Smooth muscle cell (in vitro differentiated cells): Measurements from ENCODE around the gene PRPSAP1. TPM values are rescaled to one million over a fixed set of nuclear protein-coding genes. Genes with fewer than 3 reads are reported as not detected.

ENCODE experiments used
- DNase-seq: peaks from one replicate; lab custom pipeline; 2025; ENCODE audit not compliant: unreplicated experiment; lab: John Stamatoyannopoulos, UW
- H2AFZ ChIP-seq: fragments of 200-600 bp; sonication (generic); 2 replicates; pipeline ENCODE4 v1.6.0; 2016; ENCODE audit warnings: antibody characterized with exemption, low read depth, mild to moderate bottlenecking
- H3F3A ChIP-seq: fragments of 200-600 bp; sonication (generic); 2 replicates; pipeline ENCODE4 v1.6.0; 2017; ENCODE audit warnings: antibody characterized with exemption, low read depth
- H3K27ac ChIP-seq: fragments of 200-600 bp; sonication (generic); 2 replicates; pipeline ENCODE4 v1.5.1; 2016; ENCODE audit warnings: low read depth, mild to moderate bottlenecking
- H3K27me3 ChIP-seq: fragments of 200-600 bp; sonication (generic); 2 replicates; pipeline ENCODE4 v1.6.1; 2016; ENCODE audit warnings: low read depth, mild to moderate bottlenecking
- H3K36me3 ChIP-seq: fragments of 200-600 bp; sonication (generic); 2 replicates; pipeline ENCODE4 v1.5.1; 2016; ENCODE audit warnings: low read depth
- H3K4me1 ChIP-seq: fragments of 200-600 bp; sonication (generic); 2 replicates; pipeline ENCODE4 v1.5.1; 2016; ENCODE audit warnings: low read depth
- H3K4me2 ChIP-seq: fragments of 200-600 bp; sonication (generic); 2 replicates; pipeline ENCODE4 v1.6.0; 2016; ENCODE audit warnings: mild to moderate bottlenecking
- H3K4me3 ChIP-seq: fragments of 200-600 bp; sonication (generic); 2 replicates; pipeline ENCODE4 v1.5.1; 2016; ENCODE audit warnings: mild to moderate bottlenecking
- H3K79me2 ChIP-seq: fragments of 200-600 bp; sonication (generic); 2 replicates; pipeline ENCODE4 v1.6.0; 2016; ENCODE audit warnings: low read depth, mild to moderate bottlenecking
- H3K9ac ChIP-seq: fragments of 200-600 bp; sonication (generic); 2 replicates; pipeline ENCODE4 v1.6.0; 2016; ENCODE audit warnings: low read depth
- H3K9me3 ChIP-seq: fragments of 200-600 bp; sonication (generic); replicated peaks from 2 replicates; pipeline ENCODE4 v1.5.1; 2016; ENCODE audit warnings: low read depth
- H4K20me1 ChIP-seq: fragments of 200-600 bp; sonication (generic); 2 replicates; pipeline ENCODE4 v1.6.0; 2016; ENCODE audit warnings: low read depth
- WGBS: methylation state at CpG from one replicate; pipeline ENCODE4 v1.1.7; 2016; ENCODE audit warnings: low lambda C conversion rate; 5-methylcytosine and 5-hydroxymethylcytosine counted together
- polyA plus RNA-seq: library from polyadenylated mRNA; unstranded; fragments of >200 nt; fragmentation: Nextera tagmentation; extraction: Ambion mirVana; gene quantifications from 2 replicates; pipeline ENCODE4 v1.2.1, GENCODE V29; 2016
- total RNA-seq: library from RNA; depleted of rRNA; stranded (reverse); fragments of >200 nt; gene quantifications from 2 replicates; pipeline ENCODE4 v1.2.3, GENCODE V29; 2014
- TF ChIP-seq, protein P1 (sequence below): fragments of 200-600 bp; sonication (generic); IDR thresholded peaks from 2 replicates; pipeline ENCODE4 v1.5.1; 2017; ENCODE audit warnings: borderline replicate concordance, mild to moderate bottlenecking, antibody characterized with exemption; ENCODE audit not compliant: insufficient read depth, poor library complexity, severe bottlenecking

PRPSAP1 gene
- total and polyA plus RNA-seq, 2 experiments from 2014 or later: 27.1 to 35.7 TPM

DNA sequence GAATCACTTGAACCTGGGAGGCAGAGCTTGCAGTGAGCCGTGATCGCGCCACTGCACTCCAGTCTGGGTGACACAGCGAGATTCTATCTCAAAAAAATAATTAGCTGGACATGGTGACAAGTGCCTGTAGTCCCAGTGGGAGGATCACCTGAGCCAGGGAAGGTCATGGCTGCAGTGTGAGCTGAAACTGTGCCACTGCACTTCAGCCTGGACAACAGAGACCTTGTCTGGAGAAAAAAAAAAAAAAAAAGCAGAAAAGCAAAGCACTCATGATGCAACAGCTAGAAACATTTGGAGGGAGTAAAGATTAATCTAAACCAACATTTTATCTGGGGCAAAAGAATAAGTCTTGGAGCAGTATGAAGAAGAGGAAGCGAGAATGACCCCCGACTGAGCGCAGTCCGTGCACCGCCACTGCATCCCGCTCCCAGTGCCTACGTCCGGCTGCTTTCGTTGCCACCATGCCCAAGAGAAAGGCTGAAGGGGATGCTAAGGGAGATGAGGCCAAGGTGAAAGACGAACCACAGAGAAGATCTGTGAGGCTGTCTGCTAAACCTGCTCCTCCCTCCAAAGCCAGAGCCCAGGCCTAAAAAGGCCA lies 8.2 kb downstream of the PRPSAP1 start:
- 97% methylated on average over 14 of the region's 14 CpGs for WGBS
- H3F3A ChIP-seq: no peaks in the 10 kb centered on the region
- no peaks in the 10 kb centered on the region for H3K36me3 ChIP-seq
- H3K9ac ChIP-seq: no peak overlapping the region
- no peaks in the 10 kb centered on the region for H3K9me3 ChIP-seq
- H3K27me3 ChIP-seq: no peaks in the 10 kb centered on the region
- no peak overlapping the region for H3K27ac ChIP-seq
- H3K79me2 ChIP-seq: peaks cover 5% of the 10 kb centered on the region
- no peak for DNase-seq
- no peaks in the 10 kb centered on the region for H4K20me1 ChIP-seq
- no peak overlapping the region for H2AFZ ChIP-seq
- no peak overlapping the region for H3K4me2 ChIP-seq
- TF ChIP-seq, protein P1, sequence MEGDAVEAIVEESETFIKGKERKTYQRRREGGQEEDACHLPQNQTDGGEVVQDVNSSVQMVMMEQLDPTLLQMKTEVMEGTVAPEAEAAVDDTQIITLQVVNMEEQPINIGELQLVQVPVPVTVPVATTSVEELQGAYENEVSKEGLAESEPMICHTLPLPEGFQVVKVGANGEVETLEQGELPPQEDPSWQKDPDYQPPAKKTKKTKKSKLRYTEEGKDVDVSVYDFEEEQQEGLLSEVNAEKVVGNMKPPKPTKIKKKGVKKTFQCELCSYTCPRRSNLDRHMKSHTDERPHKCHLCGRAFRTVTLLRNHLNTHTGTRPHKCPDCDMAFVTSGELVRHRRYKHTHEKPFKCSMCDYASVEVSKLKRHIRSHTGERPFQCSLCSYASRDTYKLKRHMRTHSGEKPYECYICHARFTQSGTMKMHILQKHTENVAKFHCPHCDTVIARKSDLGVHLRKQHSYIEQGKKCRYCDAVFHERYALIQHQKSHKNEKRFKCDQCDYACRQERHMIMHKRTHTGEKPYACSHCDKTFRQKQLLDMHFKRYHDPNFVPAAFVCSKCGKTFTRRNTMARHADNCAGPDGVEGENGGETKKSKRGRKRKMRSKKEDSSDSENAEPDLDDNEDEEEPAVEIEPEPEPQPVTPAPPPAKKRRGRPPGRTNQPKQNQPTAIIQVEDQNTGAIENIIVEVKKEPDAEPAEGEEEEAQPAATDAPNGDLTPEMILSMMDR: no peak
- H3K4me1 ChIP-seq: no peaks in the 10 kb centered on the region
- no peak overlapping the region for H3K4me3 ChIP-seq

DNA sequence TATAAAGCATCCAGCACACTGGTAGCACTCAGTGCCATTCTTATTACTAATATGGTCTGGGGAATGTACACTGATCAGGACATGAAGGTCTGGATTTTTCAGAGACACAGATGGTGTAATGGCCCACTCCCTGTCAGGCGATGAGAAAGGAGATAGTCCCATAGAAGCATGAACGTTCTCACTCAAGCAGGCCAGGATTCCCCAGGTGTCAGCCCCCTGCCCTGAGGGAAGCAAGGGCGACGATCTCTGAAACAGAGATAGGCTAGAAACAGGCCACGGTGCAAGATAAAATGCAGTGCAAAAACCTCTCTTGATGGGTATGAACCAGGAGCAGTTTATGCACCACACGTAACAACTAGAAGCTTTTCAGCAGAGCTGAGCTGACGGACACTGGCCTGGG lies 10.6 kb downstream of the PRPSAP1 start:
- Histone ChIP-seq H3K4me2 (no peak overlapping the region), H3K36me3 (no peaks in the 10 kb centered on the region), H3K27ac (no peak overlapping the region), H3F3A (no peaks in the 10 kb centered on the region), H4K20me1 (peaks cover 4% of the 10 kb centered on the region), H3K4me1 (no peaks in the 10 kb centered on the region), H2AFZ (no peak overlapping the region), H3K79me2 (peaks cover 8% of the 10 kb centered on the region), H3K9ac (no peak overlapping the region), H3K4me3 (no peak overlapping the region), H3K27me3 (no peaks in the 10 kb centered on the region), H3K9me3 (no peaks in the 10 kb centered on the region)
- no peak for DNase-seq
- TF ChIP-seq, protein P1: no peak
- WGBS: 86% methylated on average over 7 of the region's 7 CpGs

DNA sequence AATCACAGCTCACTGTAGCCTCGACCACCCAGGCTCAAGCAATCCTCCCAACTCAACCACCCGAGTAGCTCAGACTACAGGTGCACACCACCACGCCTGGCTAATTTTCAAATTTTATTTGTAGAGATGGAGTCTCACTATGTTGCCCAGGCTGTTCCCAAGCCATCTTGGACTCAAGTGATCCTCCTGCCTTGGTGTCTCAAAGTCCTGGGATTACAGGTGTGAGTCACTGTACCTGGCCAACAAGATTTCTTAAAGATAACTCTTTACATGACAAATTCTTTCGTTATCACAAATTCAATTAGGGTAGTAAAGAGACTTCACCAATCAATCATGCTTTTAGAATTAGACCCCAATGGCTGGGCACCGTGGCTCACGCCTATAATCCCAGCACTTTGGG lies 12.4 kb downstream of the PRPSAP1 start:
- H3K36me3 ChIP-seq: no peaks in the 10 kb centered on the region
- WGBS: 91% methylated on average over 6 of the region's 6 CpGs
- TF ChIP-seq, protein P1: no peak
- H3K9me3 ChIP-seq: no peaks in the 10 kb centered on the region
- no peak overlapping the region for H3K9ac ChIP-seq
- no peak overlapping the region for H3K4me3 ChIP-seq
- peaks cover 6% of the 10 kb centered on the region for H3K4me1 ChIP-seq
- H3K79me2 ChIP-seq: peaks cover 11% of the 10 kb centered on the region
- no peak overlapping the region for H3K4me2 ChIP-seq
- no peak overlapping the region for H2AFZ ChIP-seq
- no peak overlapping the region for H3K27ac ChIP-seq
- no peak for DNase-seq
- H3K27me3 ChIP-seq: no peaks in the 10 kb centered on the region
- H4K20me1 ChIP-seq: peaks cover 19% of the 10 kb centered on the region
- no peaks in the 10 kb centered on the region for H3F3A ChIP-seq

DNA sequence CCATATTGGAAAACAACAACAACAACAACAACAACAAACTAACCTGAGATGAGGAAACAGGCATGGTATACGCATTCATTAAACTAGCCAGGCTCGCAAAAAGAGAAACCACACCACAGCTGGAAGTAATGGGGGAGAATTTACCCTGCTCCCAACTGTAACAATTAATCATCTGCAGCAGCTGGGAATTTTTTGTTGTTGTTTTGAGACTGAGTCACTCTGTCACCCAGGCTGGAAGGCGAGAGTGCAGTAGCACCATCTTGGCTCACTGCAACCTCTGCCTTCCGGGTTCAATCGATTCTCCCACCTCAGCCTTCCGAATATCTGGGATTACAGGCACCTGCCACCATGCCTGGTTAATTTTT lies 16.3 kb downstream of the PRPSAP1 start:
- WGBS: 85% methylated on average over 6 of the region's 6 CpGs
- TF ChIP-seq, protein P1: no peak
- peaks cover 11% of the 10 kb centered on the region for H3K79me2 ChIP-seq

More for the DNA sequence above, 16.3 kb downstream of the PRPSAP1 start:
- Histone ChIP-seq H3K27ac (no peak overlapping the region), H2AFZ (no peak overlapping the region), H3K9ac (no peak overlapping the region), H4K20me1 (peaks cover 19% of the 10 kb centered on the region), H3K4me3 (no peak overlapping the region), H3F3A (no peaks in the 10 kb centered on the region), H3K4me1 (peaks cover 6% of the 10 kb centered on the region), H3K27me3 (no peaks in the 10 kb centered on the region), H3K9me3 (no peaks in the 10 kb centered on the region), H3K36me3 (no peaks in the 10 kb centered on the region), H3K4me2 (no peak overlapping the region)
- DNase-seq: no peak
